GM12878 (cell line): ENCODE data around the gene CRYBA1. TPM values are rescaled to one million over a fixed set of nuclear protein-coding genes. Genes with fewer than 3 reads are reported as not detected.

Experiments
- ATAC-seq: fragments of 200-7000 bp; cut with Tn5 transposase; 3 replicates; pipeline ENCODE4 v1.9.1; 2020; ENCODE audit warnings: mild to moderate bottlenecking, moderate library complexity
- BruUV-seq: library from RNA; stranded (reverse); fragments of 400-500 nt; replicated peaks from 2 replicates; lab custom pipeline; 2021; lab: Mats Ljungman, UMichigan
- CTCF ChIA-PET: fragments of 300-600 bp; sonication (Branson Sonifier 250); formaldehyde crosslinking; extraction: SDS; loops from one replicate; lab custom pipeline; 2021; ENCODE audit warnings: inconsistent platforms; lab: Yijun Ruan, JAX
- POLR2A ChIA-PET: fragments of 350-600 bp; formaldehyde crosslinking; extraction: SDS; loops from one replicate; lab custom pipeline; 2021; ENCODE audit warnings: inconsistent platforms; lab: Charles Lee
- RAD21 ChIA-PET: fragments of 300-600 bp; sonication (Branson Sonifier 250); formaldehyde crosslinking; loops from one replicate; lab custom pipeline; 2023; ENCODE audit warnings: antibody characterized with exemption; ENCODE audit not compliant: unreplicated experiment; lab: Charles Lee
- SMC1A ChIA-PET: fragments of 300-600 bp; sonication (Branson Sonifier 250); formaldehyde crosslinking; loops from one replicate; lab custom pipeline; 2023; ENCODE audit not compliant: unreplicated experiment, uncharacterized antibody; lab: Charles Lee
- DNase-seq: peaks from one replicate; pipeline ENCODE4 v3.0.0-alpha.2; 2011; ENCODE audit warnings: low read depth, low spot score
- FAIRE-seq: peaks from 3 replicates; lab custom pipeline; 2011; peaks lifted over from hg19 to GRCh38; lab: Jason Lieb, UNC
- H2AFZ ChIP-seq: 2 replicates; pipeline ENCODE4 v1.6.0; 2011; ENCODE audit warnings: low read depth, low read length, control low read depth; ENCODE audit not compliant: control insufficient read depth
- H3K27ac ChIP-seq: 2 replicates; pipeline ENCODE4 v1.5.1; 2011; ENCODE audit warnings: control low read depth; ENCODE audit not compliant: control insufficient read depth, insufficient read depth
- H3K27me3 ChIP-seq, 2 experiments: replicated peaks in 1 of 2; 2 replicates each; pipeline versions ENCODE4 v1.6.0 to v1.6.1; 2011; ENCODE audit warnings: low read length in 1 of 2; ENCODE audit not compliant: control insufficient read depth in 2 of 2, insufficient read depth in 2 of 2
- H3K36me3 ChIP-seq, 2 experiments: 2 replicates each; pipeline ENCODE4 v1.5.1; 2011; ENCODE audit warnings: low read length in 1 of 2; ENCODE audit not compliant: control insufficient read depth in 2 of 2, insufficient read depth in 2 of 2
- H3K4me1 ChIP-seq: 2 replicates; pipeline ENCODE4 v1.6.1; 2011; ENCODE audit warnings: mild to moderate bottlenecking, low read length, moderate library complexity, mixed read lengths; ENCODE audit not compliant: control insufficient read depth, insufficient read depth
- H3K4me2 ChIP-seq: 2 replicates; pipeline ENCODE4 v1.6.0; 2011; ENCODE audit warnings: control low read depth; ENCODE audit not compliant: control insufficient read depth, insufficient read depth
- H3K4me3 ChIP-seq: fragments of 200-600 bp; sonication (generic); 2 replicates; pipeline ENCODE4 v1.5.1; 2016
- H3K79me2 ChIP-seq: 2 replicates; pipeline ENCODE4 v1.6.0; 2011; ENCODE audit warnings: low read length; ENCODE audit not compliant: control insufficient read depth, insufficient read depth
- H3K9ac ChIP-seq: 2 replicates; pipeline ENCODE4 v1.8.0; 2011; ENCODE audit warnings: low read length, control low read depth, mixed read lengths; ENCODE audit not compliant: control insufficient read depth, insufficient read depth
- H3K9me3 ChIP-seq: replicated peaks from 3 replicates; pipeline ENCODE4 v1.5.1; 2011; ENCODE audit warnings: mild to moderate bottlenecking, low read length; ENCODE audit not compliant: control insufficient read depth, insufficient read depth
- H4K20me1 ChIP-seq: 2 replicates; pipeline ENCODE4 v1.6.0; 2011; ENCODE audit not compliant: control insufficient read depth, insufficient read depth
- EP300 ChIP-seq, 2 experiments: fragments of 150-350 bp in 1 of 2; IDR thresholded peaks; 2 replicates each; pipeline ENCODE4 v1.6.1; 2011 to 2012; ENCODE audit warnings: low read depth in 2 of 2, low read length in 2 of 2, borderline replicate concordance in 1 of 2, improper control_type of control experiment in 1 of 2, inconsistent platforms in 1 of 2; ENCODE audit not compliant: control insufficient read depth in 1 of 2
- RAD21 ChIP-seq: IDR thresholded peaks from 2 replicates; pipeline ENCODE4 v1.6.1; 2011; ENCODE audit warnings: mild to moderate bottlenecking, low read depth, low read length, moderate library complexity; ENCODE audit not compliant: insufficient read depth
- SPI1 ChIP-seq: IDR thresholded peaks from 2 replicates; pipeline ENCODE4 v1.6.1; 2011; ENCODE audit warnings: low read depth, mild to moderate bottlenecking, low read length, moderate library complexity, borderline replicate concordance; ENCODE audit not compliant: insufficient read depth
- WGBS: methylation state at CpG from one replicate; pipeline ENCODE4 v1.1.6; 2016; ENCODE audit warnings: low lambda C conversion rate; ENCODE audit not compliant: insufficient replicate concordance, insufficient coverage; ENCODE audit errors: missing lambda C conversion rate; 5-methylcytosine and 5-hydroxymethylcytosine counted together
- in situ Hi-C: fragments of 300-500 bp; cut with MboI; formaldehyde crosslinking; loops from 9 replicates; pipeline ENCODE4 v1.14.3; 2018; ENCODE audit warnings: mixed read lengths
- intact Hi-C: fragments of 100-400 bp; cut with micrococcal nuclease; formaldehyde crosslinking; loops from one replicate; pipeline ENCODE4 v1.14.2; 2022; ENCODE audit not compliant: unreplicated experiment
- polyA plus RNA-seq, 11 experiments: library from polyadenylated mRNA; depleted of rRNA in 4 of 11; unstranded in 6 of 11; stranded (reverse) in 5 of 11; fragments of >200 nt; fragmentation: Nextera tagmentation in 4 of 11; fragmentation: Illumina TruSeq in 1 of 11; extraction: Ambion mirVana in 4 of 11; extraction: Trizol in 1 of 11; gene quantifications; 1 replicate in 1 of 11; 2 replicates in 10 of 11; pipeline versions ENCODE4 v1.2.1 to v1.2.3, GENCODE V29; 2011 to 2016; ENCODE audit warnings: inconsistent platforms in 2 of 11, missing spikeins in 2 of 11, low read depth in 1 of 11
- total RNA-seq, 4 experiments: library from RNA; depleted of rRNA in 3 of 4; stranded (reverse); fragments of >200 nt in 3 of 4; fragmentation: Illumina TruSeq in 1 of 4; extraction: Trizol in 1 of 4; gene quantifications; 2 replicates each; pipeline versions ENCODE4 v1.2.1 to v1.2.3, GENCODE V29; 2013 to 2021
- TF ChIP-seq, protein P1 (sequence below): fragments of 450-650 bp; IDR thresholded peaks from 2 replicates; pipeline ENCODE4 v1.6.1; 2016; ENCODE audit warnings: mild to moderate bottlenecking
- TF ChIP-seq, protein P2 (sequence below), 3 experiments: IDR thresholded peaks in 2 of 3; conservative IDR thresholded peaks in 1 of 3; 2 replicates each; pipeline ENCODE4 v1.5.1; 2011; ENCODE audit warnings: low read depth in 3 of 3, low read length in 3 of 3, mild to moderate bottlenecking in 3 of 3, control low read depth in 2 of 3, moderate library complexity in 2 of 3, inconsistent platforms in 1 of 3, mixed read lengths in 1 of 3; ENCODE audit not compliant: control insufficient read depth in 2 of 3, insufficient read depth in 1 of 3; ENCODE audit errors: extremely low read depth in 1 of 3

CRYBA1 gene
- total and polyA plus RNA-seq, 10 of the 15 experiments (the other 5 are each of a cell fraction or from before 2014, with no cell fraction given), result not detected

DNA sequence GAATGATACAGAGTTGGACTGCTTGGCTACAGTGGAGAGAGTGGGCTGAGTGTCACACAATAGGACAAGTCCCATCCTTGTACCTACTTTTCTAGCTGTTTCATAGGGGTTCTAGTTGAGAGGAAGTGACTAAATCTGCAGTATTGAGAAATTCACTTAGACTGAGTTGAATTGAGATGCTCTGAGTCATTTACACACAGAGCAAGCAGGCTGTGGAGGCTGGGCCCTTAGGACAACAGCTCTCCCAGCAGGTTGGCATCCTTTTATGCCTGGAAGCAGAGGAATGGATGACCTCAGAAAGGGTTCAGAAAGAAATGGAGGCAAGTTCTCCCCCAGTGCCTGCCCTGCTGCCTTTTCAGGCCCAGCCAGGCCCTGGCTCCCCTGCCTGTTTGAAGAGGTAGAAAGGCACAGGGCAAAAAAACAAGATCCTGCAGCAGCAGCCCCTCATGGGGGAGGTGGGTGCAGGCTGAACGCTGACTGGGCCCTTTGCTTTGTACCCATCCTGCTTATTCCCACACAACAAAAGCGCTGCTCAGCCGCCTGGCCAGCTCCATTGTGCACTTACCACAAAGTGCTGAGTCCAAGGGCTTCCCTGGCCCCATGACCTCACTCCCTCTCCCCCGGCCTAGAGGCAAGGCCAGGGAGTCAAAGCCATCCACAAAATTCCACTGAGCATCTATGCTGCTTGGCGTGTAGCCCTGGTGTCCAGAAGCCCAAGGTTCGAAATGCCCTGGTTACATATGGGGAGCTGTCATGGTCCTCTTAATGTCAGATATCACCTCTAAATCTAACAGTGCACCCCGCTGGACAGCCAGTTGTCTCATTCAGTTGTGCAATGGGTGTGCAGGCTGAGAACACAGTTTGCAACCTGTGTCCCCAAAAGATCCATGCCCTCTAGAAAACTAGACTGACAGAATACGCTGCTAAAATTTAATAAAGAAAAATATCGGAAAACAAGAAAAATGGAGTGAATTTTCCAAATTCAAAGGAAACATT lies 5.4 kb upstream of the CRYBA1 start:
- Histone ChIP-seq H3K9ac (no peak overlapping the region), H3K4me3 (no peak overlapping the region), H3K4me2 (no peak overlapping the region), H3K4me1 (no peaks in the 10 kb centered on the region; the same call in 1 of the 2 replicates), H3K9me3 (no peaks in the 10 kb centered on the region), H4K20me1 (no peaks in the 10 kb centered on the region), H2AFZ (no peak overlapping the region), H3K27ac (no peak overlapping the region), H3K36me3 (no peaks in the 10 kb centered on the region), H3K27me3 (no peaks in the 10 kb centered on the region), H3K79me2 (no peaks in the 10 kb centered on the region)
- TF ChIP-seq, protein P1, sequence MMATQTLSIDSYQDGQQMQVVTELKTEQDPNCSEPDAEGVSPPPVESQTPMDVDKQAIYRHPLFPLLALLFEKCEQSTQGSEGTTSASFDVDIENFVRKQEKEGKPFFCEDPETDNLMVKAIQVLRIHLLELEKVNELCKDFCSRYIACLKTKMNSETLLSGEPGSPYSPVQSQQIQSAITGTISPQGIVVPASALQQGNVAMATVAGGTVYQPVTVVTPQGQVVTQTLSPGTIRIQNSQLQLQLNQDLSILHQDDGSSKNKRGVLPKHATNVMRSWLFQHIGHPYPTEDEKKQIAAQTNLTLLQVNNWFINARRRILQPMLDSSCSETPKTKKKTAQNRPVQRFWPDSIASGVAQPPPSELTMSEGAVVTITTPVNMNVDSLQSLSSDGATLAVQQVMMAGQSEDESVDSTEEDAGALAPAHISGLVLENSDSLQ, result no peak
- TF ChIP-seq, protein P2, sequence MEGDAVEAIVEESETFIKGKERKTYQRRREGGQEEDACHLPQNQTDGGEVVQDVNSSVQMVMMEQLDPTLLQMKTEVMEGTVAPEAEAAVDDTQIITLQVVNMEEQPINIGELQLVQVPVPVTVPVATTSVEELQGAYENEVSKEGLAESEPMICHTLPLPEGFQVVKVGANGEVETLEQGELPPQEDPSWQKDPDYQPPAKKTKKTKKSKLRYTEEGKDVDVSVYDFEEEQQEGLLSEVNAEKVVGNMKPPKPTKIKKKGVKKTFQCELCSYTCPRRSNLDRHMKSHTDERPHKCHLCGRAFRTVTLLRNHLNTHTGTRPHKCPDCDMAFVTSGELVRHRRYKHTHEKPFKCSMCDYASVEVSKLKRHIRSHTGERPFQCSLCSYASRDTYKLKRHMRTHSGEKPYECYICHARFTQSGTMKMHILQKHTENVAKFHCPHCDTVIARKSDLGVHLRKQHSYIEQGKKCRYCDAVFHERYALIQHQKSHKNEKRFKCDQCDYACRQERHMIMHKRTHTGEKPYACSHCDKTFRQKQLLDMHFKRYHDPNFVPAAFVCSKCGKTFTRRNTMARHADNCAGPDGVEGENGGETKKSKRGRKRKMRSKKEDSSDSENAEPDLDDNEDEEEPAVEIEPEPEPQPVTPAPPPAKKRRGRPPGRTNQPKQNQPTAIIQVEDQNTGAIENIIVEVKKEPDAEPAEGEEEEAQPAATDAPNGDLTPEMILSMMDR (IDR thresholded peaks at IDR 0.05 in 2 of 3, conservative IDR thresholded peaks at IDR 0.05 in 1 of 3; ENCODE audit: control insufficient read depth in 2 of 3, extremely low read depth in 1 of 3, insufficient read depth in 1 of 3, low read depth in 3 of 3, low read length in 3 of 3), result 0 out of 6 replicates have a peak, but pooled peaks of 1 of the 3 experiments have one; percentile 16
- TF ChIP-seq RAD21, result peak; percentile 39
- peak; percentile 7; the same call in 1 of the 2 replicates for TF ChIP-seq SPI1
- no peak for TF ChIP-seq EP300 (IDR thresholded peaks at IDR 0.05; ENCODE audit: borderline replicate concordance in 1 of 2, control insufficient read depth in 1 of 2, low read depth in 2 of 2, low read length in 2 of 2)
- ChIA-PET CTCF (interaction anchor here (0.8 to 3.0 kb wide), 9 partner anchors 16 to 117 kb away, joined by 3 to 26 read pairs (median 5); no protein-coding TSS in a partner anchor), RAD21 (interaction anchor here (0.7 to 2.2 kb wide), 5 partner anchors 21 to 117 kb away, joined by 3 to 14 read pairs (median 4); no protein-coding TSS in a partner anchor), POLR2A (no interaction called here), SMC1A (interaction anchor here (1.2 to 3.6 kb wide), 8 partner anchors 8 to 92 kb away, joined by 3 to 8 read pairs (median 5); no protein-coding TSS in a partner anchor)
- WGBS, result 47% methylated on average over 9 of the region's 9 CpGs
- in situ Hi-C loops, result no loop called here
- intact Hi-C loops, result no loop called here
- ATAC-seq (no peak; the same call in 2 of the 3 replicates), DNase-seq (no peak), FAIRE-seq (no peak)
- no TSS peak for BruUV-seq
